AG09309 (cell line): ENCODE measurements around the gene TLK1.

Experiments
- DNase-seq: peaks from one replicate; pipeline ENCODE4 v3.0.0-alpha.2; 2010; ENCODE audit warnings: low read depth
- H3K4me3 ChIP-seq: 2 replicates; pipeline ENCODE4 v1.5.1; 2011; ENCODE audit warnings: mild to moderate bottlenecking, low read depth, low read length, moderate library complexity; ENCODE audit not compliant: control insufficient read depth
- TF ChIP-seq, protein P1 (sequence below): IDR thresholded peaks from 2 replicates; pipeline ENCODE4 v1.5.1; 2011; ENCODE audit warnings: mild to moderate bottlenecking, low read depth, low read length, inconsistent platforms; ENCODE audit not compliant: insufficient read depth, control insufficient read depth; ENCODE audit errors: missing control alignments

Gene TLK1

DNA sequence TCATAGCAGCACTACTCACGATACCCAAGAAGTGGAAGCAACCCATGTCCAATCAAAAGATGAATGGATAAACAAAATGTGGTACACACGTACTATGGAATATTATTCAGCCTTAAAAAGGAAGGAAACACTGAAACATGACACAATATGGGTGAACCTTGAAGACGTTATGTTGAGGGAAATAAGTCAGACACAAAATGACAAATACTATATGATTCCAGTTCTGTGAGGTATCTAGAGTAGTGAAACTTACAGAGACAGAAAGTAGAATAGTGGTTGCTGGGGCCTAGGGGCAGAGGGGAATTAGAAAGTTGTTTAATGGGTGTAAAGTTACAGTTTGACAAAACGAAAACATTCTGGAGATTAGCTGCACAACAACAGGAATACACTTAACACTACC, 24.7 kb downstream of the TLK1 start:
- TF ChIP-seq, protein P1, sequence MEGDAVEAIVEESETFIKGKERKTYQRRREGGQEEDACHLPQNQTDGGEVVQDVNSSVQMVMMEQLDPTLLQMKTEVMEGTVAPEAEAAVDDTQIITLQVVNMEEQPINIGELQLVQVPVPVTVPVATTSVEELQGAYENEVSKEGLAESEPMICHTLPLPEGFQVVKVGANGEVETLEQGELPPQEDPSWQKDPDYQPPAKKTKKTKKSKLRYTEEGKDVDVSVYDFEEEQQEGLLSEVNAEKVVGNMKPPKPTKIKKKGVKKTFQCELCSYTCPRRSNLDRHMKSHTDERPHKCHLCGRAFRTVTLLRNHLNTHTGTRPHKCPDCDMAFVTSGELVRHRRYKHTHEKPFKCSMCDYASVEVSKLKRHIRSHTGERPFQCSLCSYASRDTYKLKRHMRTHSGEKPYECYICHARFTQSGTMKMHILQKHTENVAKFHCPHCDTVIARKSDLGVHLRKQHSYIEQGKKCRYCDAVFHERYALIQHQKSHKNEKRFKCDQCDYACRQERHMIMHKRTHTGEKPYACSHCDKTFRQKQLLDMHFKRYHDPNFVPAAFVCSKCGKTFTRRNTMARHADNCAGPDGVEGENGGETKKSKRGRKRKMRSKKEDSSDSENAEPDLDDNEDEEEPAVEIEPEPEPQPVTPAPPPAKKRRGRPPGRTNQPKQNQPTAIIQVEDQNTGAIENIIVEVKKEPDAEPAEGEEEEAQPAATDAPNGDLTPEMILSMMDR = no peak
- no peak overlapping the region for H3K4me3 ChIP-seq
- DNase-seq = no peak

DNA sequence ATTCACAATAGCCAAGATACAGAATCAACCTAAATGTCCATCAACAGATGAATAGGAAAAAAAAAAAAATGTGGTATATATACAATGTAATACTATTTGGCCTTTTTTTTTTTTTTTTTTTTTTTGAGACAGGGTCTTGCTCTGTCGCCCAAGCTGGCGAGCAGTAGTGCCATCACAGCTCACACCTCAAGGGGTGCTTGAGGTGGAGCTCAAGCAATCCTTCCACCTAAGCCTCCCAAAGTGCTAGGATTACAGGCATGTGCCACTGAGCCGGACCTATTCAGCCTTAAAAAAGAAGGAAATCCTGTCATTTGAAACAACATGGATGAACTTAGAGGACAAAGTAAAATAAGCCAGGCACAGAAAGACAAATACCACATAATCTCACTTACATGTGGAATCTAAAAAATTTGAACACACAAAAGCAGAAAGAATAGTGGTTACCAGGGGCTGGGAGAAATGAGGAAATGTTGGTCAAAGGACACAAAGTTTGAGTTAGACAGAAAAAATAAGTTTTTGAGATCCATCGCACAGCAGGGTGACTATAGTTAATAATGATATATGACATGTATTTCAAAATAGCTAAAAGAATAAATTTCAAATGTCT, 26.0 kb downstream of the TLK1 start:
- H3K4me3 ChIP-seq = no peak overlapping the region
- TF ChIP-seq, protein P1 = no peak
- DNase-seq = no peak

DNA sequence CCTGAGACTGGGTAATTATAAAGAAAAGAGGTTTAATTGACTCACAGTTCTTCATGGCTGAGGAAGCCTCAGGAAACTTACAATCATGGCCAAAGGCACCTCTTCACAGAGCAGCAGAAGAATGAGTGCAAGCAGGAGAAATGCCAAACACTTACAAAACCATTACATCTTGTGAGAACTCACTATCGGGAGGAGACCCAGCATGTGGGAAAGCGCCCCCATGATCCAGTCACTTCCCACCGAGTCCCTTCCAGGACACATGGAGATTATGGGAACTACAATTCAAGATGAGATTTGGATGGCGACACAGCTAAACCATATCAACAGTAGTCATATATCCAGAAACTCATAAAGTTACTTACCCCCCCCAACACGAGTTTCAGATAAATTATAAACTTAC, 28.6 kb downstream of the TLK1 start:
- no peak for DNase-seq

DNA sequence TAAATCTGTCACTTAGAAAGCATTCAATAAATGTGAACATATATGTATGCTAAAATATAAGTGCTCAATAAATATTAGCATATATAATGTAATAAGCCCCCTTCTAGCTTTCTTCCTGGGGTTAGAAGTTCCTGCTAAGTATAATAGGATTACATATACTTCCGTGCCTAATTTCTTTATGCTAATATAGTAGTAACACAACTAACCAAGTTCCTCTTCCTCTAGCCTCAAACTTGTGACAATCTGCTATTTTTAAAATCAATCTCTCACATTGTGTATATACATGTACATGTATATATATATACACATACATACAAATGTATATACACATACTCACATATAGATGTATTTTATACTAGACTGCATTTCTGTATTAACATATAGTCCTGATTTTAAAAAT, 32.2 kb downstream of the TLK1 start:
- no peak for DNase-seq
- H3K4me3 ChIP-seq = no peak overlapping the region

More for the DNA sequence above, 28.6 kb downstream of the TLK1 start:
- TF ChIP-seq, protein P1 = no peak
- H3K4me3 ChIP-seq = no peak overlapping the region

DNA sequence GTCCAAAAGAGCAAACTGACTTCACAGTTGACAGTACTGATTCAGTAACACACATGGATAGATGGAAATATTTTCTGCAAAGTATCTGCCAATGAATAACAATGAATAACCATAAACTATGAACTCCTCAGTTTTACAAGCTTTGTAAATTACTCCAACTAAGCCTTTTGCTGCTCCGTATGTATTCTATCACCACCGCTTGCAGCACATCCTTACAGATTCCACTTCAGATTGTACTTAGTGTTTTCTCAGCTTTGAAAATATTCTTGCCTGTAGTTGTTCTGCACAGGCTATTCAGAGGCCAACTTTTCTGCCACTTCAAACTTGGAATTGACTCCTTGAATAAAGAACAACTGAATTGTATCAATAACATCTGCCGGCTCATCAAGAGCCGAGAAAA, 36.2 kb downstream of the TLK1 start:
- no peak overlapping the region for H3K4me3 ChIP-seq
- DNase-seq = no peak
- TF ChIP-seq, protein P1 = no peak

More for the DNA sequence above, 32.2 kb downstream of the TLK1 start:
- TF ChIP-seq, protein P1 = no peak

DNA sequence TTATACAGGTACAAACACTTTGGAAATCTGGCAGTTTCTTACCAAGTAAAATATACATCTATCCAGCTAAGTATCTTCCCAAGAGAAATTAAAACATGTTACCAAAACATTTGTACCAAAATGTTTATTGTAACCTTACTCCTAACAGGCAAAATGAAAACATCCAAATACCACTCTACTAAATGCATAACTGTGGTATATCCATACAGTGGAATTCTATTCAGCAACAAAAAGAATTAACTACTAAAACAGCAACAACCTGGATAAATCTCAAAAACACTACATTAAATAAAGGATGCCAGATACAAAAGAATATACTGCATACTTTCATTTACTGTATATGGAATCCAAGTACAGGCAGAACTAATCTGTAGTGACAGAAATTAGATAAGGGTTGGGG, 51.1 kb downstream of the TLK1 start:
- no peak for DNase-seq
- no peak overlapping the region for H3K4me3 ChIP-seq
- TF ChIP-seq, protein P1 = no peak
